AG10803 (cell line): ENCODE results near the gene MAP7D1.

Experiments
- DNase-seq: peaks from one replicate; pipeline ENCODE4 v3.0.0; 2010; ENCODE audit warnings: low read depth
- H3K4me3 ChIP-seq: 2 replicates; pipeline ENCODE4 v1.5.1; 2011; ENCODE audit warnings: mild to moderate bottlenecking, low read length, control low read depth
- TF ChIP-seq, protein P1 (sequence below): conservative IDR thresholded peaks from 2 replicates; pipeline ENCODE4 v1.5.1; 2011; ENCODE audit warnings: mild to moderate bottlenecking, low read length, control low read depth, inconsistent platforms

Gene MAP7D1

DNA sequence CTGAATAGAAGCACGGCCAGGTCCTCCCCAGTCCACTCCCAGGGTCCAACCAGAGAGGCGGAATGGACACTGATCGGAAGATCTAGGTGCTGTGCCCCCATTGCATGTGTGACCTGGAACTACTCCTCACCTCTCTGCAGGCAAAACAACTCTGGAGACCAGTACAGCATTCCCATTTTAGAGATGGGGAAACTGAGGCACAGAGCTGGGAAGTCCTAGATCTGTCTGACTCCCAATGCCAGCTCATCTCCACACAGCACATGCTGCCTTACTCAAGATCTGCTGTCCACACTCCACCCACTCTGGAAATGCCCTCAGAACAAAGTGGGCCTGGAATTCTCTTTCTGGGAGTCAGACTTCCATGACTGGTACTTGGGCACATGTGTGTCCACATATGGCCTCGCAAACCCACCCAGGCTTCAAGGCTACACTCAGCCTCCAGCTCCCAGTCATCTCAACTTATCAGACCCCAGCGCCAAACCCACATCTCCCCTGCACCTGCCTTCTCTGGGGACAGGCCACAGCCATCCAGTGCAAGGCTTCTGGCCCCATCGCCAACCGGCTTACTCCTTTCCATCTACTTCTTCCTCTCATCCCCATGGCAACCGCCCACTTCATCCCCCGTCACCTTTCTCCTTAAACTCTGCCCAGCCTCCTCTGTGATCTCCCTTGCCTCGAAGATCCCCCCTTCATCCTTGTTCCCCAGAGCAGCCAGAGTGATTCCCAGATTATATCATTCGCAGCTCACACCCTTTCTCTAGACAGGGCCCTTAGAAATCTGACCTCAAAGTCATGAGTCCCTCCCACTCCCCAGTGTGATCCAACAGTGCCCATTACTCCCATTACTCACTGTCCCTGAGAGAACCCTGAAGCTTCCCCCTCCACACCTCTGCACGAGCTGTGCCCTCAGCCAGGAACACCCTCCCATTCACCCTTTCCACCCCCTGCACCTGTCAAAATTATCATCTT lies 33.6 kb upstream of the MAP7D1 start:
- TF ChIP-seq, protein P1, sequence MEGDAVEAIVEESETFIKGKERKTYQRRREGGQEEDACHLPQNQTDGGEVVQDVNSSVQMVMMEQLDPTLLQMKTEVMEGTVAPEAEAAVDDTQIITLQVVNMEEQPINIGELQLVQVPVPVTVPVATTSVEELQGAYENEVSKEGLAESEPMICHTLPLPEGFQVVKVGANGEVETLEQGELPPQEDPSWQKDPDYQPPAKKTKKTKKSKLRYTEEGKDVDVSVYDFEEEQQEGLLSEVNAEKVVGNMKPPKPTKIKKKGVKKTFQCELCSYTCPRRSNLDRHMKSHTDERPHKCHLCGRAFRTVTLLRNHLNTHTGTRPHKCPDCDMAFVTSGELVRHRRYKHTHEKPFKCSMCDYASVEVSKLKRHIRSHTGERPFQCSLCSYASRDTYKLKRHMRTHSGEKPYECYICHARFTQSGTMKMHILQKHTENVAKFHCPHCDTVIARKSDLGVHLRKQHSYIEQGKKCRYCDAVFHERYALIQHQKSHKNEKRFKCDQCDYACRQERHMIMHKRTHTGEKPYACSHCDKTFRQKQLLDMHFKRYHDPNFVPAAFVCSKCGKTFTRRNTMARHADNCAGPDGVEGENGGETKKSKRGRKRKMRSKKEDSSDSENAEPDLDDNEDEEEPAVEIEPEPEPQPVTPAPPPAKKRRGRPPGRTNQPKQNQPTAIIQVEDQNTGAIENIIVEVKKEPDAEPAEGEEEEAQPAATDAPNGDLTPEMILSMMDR: no peak
- DNase-seq: no peak

DNA sequence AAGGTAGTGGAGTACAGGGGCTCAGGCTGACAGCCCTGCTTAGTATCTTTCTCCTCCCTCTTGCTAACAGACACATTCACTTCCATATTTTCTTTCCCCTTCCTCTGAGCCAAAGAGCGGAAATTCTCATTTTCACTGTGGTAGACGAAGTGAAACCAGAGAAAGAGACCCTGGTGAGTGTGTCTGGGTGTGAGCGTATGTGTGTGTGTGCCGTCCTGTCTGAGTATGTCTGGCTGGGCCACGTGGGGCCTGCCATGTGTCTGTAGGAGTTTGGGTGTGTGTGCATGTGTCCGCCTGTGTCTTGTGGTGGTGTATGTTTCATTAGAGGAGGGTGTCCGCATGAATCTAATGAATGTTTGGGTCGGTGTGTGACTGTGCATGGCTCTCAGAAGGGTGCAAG lies 32.6 kb upstream of the MAP7D1 start:
- DNase-seq: peak; percentile 37
- H3K4me3 ChIP-seq: no peak overlapping the region
- TF ChIP-seq, protein P1: no peak

More for the DNA sequence above, 33.6 kb upstream of the MAP7D1 start:
- no peak overlapping the region for H3K4me3 ChIP-seq

DNA sequence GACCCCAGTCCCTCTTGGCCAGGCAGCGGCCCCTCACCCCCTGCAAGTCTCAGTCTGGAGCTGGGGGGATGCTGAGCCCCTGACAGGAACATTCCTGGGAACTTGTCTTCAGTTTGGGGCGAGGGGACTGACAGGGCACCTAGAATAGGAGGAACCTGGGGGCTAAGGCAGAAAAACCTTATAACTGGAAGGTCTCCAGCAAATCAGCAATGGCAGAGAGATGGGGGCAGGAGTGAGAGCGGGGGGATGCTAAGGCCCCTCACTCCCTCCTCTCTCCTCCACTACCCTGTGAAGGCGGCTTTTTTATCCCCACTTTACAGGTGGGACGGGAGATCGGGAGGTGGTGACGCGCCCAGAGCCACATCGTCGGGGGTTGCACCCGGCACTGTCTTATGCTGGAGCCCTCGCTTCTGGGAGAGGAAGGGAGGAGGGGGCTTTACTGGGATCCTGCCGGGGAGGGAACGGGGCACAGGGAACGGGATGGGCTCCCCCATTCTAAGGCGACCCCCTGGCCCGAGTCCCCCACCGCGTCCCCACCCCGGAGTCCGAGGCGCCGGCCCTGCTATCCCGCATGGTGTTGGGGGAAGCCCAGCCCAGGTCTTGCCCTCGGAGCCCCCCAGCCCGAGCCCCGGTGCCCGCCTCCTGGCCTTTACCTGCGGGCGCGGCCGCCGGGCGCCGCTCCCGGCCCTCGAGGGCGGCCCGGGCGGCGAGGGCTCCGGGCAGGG lies 31.4 kb upstream of the MAP7D1 start:
- TF ChIP-seq, protein P1: no peak
- DNase-seq: no peak
- peak overlapping the region; percentile 39 for H3K4me3 ChIP-seq

DNA sequence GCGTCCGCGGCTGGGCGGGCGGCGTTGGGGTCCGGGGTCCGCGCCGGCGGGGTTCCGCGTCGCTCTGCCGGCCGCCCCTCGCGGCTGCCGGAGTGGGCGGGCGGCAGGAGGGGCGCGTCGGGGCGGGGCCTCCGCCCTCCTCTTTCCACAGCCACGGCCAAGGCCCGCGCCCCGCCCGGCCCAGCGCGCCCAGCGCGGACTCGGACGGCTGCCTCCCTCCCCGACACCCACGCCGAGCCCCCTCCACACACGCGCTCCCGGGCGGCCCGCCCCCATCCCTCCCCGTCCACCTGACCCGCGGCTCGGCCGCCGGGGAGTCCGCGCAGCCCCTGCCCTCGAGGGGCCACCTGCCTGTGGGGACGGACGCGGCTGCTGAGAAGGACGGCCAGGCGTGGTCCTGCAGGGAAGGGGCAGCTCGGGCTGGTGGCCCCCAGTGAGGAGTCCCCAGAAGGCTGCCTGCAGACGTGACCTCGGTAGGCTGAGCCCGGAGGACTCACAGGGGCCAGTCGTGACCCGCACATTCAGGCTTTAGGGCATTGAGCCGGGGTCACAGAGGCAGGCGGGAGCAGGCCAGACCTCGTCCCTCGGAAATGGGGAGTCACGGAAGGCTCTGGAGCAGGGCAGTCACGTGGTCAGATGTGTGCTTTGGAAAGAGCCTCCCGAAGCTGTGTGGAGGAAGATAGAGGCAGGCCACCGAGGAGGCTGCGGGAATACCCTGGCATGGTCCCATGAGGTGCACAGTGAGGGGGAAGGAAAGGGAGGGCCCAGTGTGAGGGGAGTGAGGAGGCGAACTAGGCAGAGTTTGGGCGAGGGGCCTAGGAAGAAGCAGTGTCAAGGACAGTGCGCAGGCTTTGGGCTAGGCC lies 30.6 kb upstream of the MAP7D1 start, which contains the start of gene COL8A2:
Gene COL8A2, minus strand, starts transcription at position 94 of the 863 bp plus-strand sequence. CDS start 24,980 bp downstream, outside the sequence.
- no peak for DNase-seq
- TF ChIP-seq, protein P1: no peak
- H3K4me3 ChIP-seq: peak within 1 kb of the TSS; percentile 39

DNA sequence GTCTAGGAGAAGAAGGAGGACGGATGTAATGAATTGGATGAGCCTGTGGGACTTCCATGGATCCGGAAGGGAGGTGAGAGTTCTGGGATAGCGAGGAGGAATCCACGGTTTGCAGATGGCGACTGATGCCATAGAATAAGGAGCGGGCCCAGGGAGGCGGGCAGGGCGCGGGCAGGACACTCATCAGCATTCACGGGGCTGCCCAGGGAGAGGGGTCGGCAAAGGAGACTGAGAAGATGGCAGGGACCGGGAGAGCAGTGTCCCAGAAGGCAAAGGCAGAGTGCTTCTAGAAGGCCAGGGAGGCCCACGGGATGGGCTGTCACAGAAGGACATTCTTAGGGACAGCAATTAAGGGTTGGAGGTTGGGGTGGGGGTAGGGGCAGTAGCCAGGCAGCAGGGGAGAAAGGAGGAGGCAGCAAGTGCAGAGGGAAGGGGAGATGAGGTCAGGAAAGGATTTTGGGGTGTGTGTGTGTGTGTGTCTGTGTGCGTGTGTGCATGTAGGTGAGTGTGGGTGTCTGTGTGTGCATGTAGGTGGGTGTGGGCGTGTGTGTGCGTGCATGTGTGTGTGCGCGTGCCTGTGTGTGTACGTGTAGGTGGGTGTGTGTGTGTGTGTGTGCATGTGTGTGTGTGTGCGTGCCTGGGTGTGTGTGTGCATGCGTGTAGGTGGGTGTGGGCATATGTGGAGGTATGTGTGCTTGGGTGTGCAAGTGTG lies 29.8 kb upstream of the MAP7D1 start:
- no peak overlapping the region for H3K4me3 ChIP-seq
- DNase-seq: no peak
- TF ChIP-seq, protein P1: no peak
